Measurements from ENCODE around the gene PRKG1.
"Not testable (repeated sequence)": the region's sequence is repeated elsewhere in the genome, so short reads cannot be mapped to it uniquely, and the experiment has no call there.

PRKG1 gene

GRCh38 chr10:51985336-51985735 is 911.0 kb downstream of the PRKG1 start:
- no peak for DNase-seq

DNA sequence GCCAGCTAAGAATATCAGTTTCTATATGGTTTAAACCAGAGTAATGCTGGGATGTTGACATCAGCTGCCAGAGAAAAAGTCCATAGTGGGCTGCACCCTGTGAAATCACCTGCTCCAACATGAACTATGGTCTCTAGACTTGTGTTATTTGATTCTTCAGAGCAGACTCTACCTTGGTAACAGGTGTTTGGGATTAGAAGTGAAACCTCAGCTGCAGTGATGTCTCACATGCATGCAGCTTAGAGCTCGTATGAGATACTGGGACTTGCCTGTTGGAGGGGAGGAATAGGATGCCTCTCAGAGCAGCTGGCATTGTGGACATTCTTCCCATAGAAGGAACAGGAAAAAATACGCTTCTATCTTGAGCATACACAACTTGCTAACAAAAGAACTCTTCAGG is 912.2 kb downstream of the PRKG1 start:
- no peak for DNase-seq

GRCh38 chr10:51993475-51993874 is 919.2 kb downstream of the PRKG1 start:
- no peak for DNase-seq

GRCh38 chr10:51999096-51999495 is 924.8 kb downstream of the PRKG1 start:
- no peak for DNase-seq

- DNase-seq: no peak
Measured at GRCh38 chr10:52004342-52004949, 930.2 kb downstream of the PRKG1 start.

DNA sequence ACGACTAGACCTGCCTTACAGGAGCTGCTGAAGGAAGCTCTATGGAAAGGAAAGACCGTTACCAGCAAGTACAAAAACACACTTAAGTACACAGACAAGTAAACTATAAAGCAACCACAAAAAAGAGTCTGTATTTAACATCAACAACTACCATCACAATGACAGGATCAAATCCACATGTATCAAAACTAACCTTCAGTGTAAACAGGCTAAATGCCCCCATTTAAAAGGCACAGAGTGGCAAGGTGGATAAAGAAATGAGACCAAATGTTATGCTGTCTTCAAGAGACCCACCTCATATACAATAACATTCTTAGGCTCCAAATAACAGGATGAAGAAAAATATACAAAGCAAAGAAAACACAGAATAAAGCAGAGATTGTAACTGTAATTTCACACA is 932.8 kb downstream of the PRKG1 start:
- DNase-seq: no peak

GRCh38 chr10:52011118-52011517 is 936.8 kb downstream of the PRKG1 start:
- DNase-seq: no peak

- DNase-seq: no peak
Measured at GRCh38 chr10:52019077-52019555, 944.8 kb downstream of the PRKG1 start.

DNA sequence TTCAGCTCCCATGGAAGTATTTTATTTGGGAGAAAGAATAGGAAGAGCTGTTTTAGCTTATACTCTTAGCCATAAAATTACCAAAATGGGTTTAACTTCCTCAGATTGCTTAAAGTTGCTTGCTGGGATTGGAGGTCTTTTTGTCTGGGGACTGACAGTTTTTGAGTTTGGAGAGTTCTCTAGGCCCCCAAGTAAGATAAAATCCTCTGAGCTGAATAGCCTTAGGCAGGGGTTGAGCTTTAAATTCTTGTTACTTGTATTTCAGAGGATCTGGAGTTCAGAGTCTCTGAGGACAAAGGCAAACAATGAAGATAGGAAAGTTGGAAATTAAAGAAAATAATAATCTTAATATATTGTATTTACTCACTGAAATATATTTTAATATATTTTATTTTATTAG is 945.4 kb downstream of the PRKG1 start:
- DNase-seq: no peak

DNA sequence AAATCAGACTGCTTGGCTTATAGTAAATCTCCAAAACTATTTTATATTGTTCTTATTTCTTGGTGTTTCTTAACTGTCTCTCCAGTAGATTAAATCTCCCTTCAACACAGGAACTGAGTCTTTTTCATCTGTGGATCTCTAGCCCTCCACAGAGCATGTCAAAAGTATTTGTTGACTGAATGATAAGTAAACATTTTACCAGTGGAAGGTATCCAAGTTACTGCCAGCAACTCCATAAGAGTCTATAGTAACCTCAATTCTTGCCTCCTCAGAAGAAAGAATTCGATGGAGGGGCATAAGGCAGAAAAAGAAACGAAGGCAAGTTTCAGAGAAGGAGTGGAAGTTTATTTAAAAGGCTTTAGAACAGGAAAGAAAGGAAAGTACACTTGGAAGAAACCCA is 945.9 kb downstream of the PRKG1 start:
- DNase-seq: no peak

DNA sequence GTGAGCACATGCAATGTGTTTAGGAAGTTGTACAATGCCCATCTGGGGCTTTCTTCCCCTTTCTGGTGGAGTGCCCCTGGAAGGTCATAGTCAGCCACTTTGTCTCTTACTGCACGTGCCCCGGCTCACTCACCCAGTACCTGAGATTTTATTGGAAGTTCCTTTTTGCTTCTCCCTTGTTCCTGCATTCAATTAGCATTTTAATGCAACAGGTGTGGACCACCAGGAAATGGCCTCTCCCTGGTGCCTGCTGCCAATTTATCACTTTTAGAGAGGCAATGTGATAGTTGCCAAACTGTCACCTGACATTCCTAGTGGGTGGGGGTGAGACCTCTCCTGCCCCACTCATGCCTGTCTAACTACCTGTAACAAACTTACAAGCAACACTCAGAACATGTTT is 946.4 kb downstream of the PRKG1 start:
- no peak for DNase-seq

DNA sequence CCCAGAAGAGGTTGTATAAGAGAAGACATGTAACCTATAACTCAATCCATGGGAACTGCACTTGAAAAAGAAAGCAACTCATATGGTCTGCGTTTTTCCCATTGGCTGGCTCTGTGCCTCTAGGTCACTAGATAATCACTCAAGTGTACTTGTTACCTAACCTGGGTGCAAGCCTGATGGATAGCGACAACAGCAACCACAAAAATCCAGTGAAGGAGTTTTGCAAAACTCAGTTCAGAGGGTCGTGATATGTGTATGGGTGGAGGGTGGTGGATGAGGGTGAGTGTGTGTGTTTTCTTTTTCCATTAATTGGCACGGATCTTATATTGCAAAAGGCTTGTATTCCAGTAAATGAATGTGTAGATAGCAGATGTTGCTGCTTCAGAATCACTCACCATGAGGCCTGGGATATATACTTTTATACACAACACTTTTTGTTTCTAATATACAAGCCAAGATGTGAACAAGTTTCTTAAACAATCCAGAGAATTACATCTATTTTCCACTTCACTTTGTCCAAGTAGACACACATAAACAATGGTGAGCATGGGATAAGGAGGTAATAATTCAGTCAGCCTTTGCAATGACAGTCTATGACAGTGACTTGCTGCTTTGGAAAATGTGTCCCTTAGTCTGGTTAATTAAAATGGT is 952.9 kb downstream of the PRKG1 start:
- DNase-seq: no peak

DNA sequence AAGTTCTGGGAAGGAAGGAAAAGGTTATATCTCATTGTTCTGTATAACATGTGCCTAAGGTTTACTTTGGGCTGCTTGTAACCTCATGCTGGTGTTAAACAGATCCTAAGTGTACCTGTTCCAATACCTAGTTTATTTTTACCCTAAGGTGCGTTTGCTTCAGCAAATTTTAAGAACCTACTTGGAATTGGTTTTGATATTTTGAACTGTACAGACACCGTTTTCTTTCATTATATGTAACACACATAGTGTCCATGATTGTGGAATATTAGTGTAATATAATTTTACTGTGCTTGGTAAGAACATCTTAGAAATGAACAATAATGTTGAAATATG is 954.2 kb downstream of the PRKG1 start:
- no peak for DNase-seq

- no peak for DNase-seq
Measured at GRCh38 chr10:52029628-52030027, 955.3 kb downstream of the PRKG1 start.

DNA sequence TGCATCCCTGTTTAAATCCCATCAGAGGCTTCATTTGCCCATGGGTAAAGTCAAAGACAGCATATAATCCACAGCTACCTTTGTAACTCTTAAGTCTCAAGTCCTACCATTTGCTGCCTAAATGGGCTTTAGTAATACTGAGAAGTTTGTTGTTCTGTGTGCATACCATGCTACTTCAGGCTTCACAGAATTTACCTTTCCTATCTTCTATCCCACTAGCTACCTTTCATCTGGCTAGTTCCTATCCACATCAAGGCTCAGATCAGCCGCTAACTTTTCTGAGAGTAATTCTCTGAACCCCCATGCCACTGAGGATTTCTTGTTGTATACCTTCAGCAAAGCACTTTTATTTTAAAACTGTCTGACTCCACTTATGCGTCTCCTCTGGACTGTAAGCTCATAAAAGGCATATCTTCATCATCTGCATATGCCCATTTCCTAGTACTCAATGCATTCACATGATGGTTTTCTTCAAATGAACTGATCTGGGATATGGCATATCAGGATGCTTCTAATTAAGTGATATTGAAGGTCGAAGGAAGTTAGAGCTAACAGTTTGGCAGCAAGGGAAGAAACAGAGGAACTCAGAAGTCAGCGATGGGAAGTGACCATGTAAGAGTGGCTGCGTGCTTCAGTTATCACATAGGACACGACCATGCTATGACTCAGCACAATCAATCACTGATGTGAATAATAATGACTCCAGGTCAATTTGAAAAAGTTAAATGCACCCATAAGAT is 955.9 kb downstream of the PRKG1 start:
- DNase-seq: no peak

DNA sequence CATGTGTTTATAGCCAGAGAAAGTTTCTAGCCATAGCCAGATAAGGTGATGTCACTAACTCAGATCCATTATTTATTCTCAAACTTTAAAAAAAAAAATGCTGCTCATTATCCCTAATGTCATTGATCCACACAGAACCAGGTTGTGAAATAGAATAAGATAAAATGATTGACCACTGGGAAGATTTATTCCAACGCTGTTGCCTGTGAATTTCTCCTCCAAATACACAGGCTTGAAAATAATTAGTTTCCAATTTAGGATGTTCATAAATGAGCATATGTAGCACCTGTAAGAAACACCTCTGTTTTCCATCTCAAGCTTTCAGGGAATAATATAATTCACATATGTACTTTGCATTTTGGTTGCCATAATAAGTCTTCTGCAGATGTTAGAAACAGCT is 956.7 kb downstream of the PRKG1 start:
- no peak for DNase-seq

- DNase-seq: no peak
Measured at GRCh38 chr10:52031771-52032170, 957.5 kb downstream of the PRKG1 start.

GRCh38 chr10:52032681-52033629 is 958.7 kb downstream of the PRKG1 start:
- DNase-seq: no peak

- not testable (repeated sequence) for DNase-seq
Measured at GRCh38 chr10:52039002-52039793, 964.9 kb downstream of the PRKG1 start.

GRCh38 chr10:52040486-52040885 is 966.2 kb downstream of the PRKG1 start:
- no peak for DNase-seq

DNA sequence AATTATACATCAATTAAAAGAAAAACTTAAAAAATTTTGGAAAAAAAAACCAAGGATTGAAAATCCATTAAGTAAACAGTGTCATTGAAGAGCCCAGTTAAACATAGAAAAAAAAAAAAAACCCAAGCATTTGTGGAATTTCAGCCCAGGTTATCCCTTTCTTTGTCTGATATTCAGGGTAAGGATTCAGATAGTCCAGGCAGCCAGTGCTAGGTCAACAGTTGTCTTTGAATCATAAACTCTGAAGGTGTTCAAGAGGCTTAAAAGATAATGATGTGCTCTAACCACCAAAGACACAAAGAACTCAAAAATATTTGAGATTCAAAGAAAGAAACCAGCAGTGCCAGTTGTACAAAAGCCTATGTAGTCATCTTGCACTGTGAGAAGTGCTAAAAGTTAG is 969.5 kb downstream of the PRKG1 start:
- DNase-seq: no peak

GRCh38 chr10:52048051-52048450 is 973.8 kb downstream of the PRKG1 start:
- DNase-seq: no peak
